Mucosa of rectum (tissue), 2 donors: ENCODE data around the gene MMEL1.

Experiments used
- H3K27ac ChIP-seq, 2 donors: one replicate each; pipeline ENCODE4 v1.7.0; 2013; ENCODE audit warnings: inconsistent platforms in 2 of 2, low read depth in 2 of 2, low read length in 2 of 2
- H3K27me3 ChIP-seq, 2 donors: one replicate each; pipeline ENCODE4 v1.7.0; 2013; ENCODE audit warnings: low read length in 2 of 2; ENCODE audit not compliant: control insufficient read depth in 2 of 2, insufficient read depth in 2 of 2
- H3K36me3 ChIP-seq, 2 donors: one replicate each; pipeline ENCODE4 v1.7.0; 2013; ENCODE audit warnings: low read length in 2 of 2; ENCODE audit not compliant: control insufficient read depth in 2 of 2, insufficient read depth in 2 of 2
- H3K4me1 ChIP-seq, 2 donors: one replicate each; pipeline ENCODE4 v1.7.0; 2013; ENCODE audit warnings: low read length in 2 of 2, mild to moderate bottlenecking in 1 of 2; ENCODE audit not compliant: control insufficient read depth in 2 of 2, insufficient read depth in 2 of 2
- H3K4me3 ChIP-seq, 2 donors: one replicate each; pipeline ENCODE4 v1.7.0; 2013; ENCODE audit warnings: low read length in 2 of 2
- H3K9ac ChIP-seq, 2 donors: one replicate each; pipeline ENCODE4 v1.7.0; 2013; ENCODE audit warnings: low read length in 2 of 2, low read depth in 1 of 2, mild to moderate bottlenecking in 1 of 2
- H3K9me3 ChIP-seq, 2 donors: one replicate each; pipeline ENCODE4 v1.7.0; 2013; ENCODE audit warnings: low read length in 2 of 2; ENCODE audit not compliant: control insufficient read depth in 2 of 2
- donor health status: healthy.
- donor health status: Normal muscosa, but diverticular disease.

MMEL1 gene

GRCh38 chr1:2642560-2643413, 10.0 kb upstream of the MMEL1 start:
- H3K27me3 ChIP-seq = peaks cover 0 to 2% of the 10 kb centered on the region in 2 donors
- H3K36me3 ChIP-seq = no peaks in the 10 kb centered on the region

GRCh38 chr1:2642131-2642559, 9.3 kb upstream of the MMEL1 start:
- Histone ChIP-seq H3K9ac (peak overlapping the region; percentile 70 to 76), H3K4me1 (peaks cover 8 to 15% of the 10 kb centered on the region in 2 donors), H3K9me3 (peaks cover 0 to 2% of the 10 kb centered on the region in 2 donors), H3K27me3 (peaks cover 0 to 2% of the 10 kb centered on the region in 2 donors), H3K36me3 (no peaks in the 10 kb centered on the region), H3K27ac (peak overlapping the region in 1 of 2 donors; percentile 86), H3K4me3 (peak overlapping the region; percentile 75 to 76)

More at GRCh38 chr1:2642560-2643413, 10.0 kb upstream of the MMEL1 start:
- Histone ChIP-seq H3K27ac (peak overlapping the region; percentile 73 to 86), H3K4me3 (peak overlapping the region; percentile 75 to 76), H3K4me1 (peaks cover 8 to 15% of the 10 kb centered on the region in 2 donors), H3K9me3 (peaks cover 0 to 2% of the 10 kb centered on the region in 2 donors), H3K9ac (peak overlapping the region; percentile 70 to 76)

GRCh38 chr1:2641381-2642130, 8.7 kb upstream of the MMEL1 start:
- no peak overlapping the region for H3K9ac ChIP-seq
- H3K27ac ChIP-seq = no peak overlapping the region
- H3K4me1 ChIP-seq = peaks cover 8 to 15% of the 10 kb centered on the region in 2 donors
- no peaks in the 10 kb centered on the region for H3K36me3 ChIP-seq
- peak overlapping the region; percentile 75 to 76 for H3K4me3 ChIP-seq
- H3K9me3 ChIP-seq = peaks cover 2 to 3% of the 10 kb centered on the region in 2 donors
- H3K27me3 ChIP-seq = peaks cover 0 to 6% of the 10 kb centered on the region in 2 donors

- H3K36me3 ChIP-seq = no peaks in the 10 kb centered on the region
- H3K27ac ChIP-seq = no peak overlapping the region
Measured at GRCh38 chr1:2640626-2641025, 7.8 kb upstream of the MMEL1 start.

GRCh38 chr1:2639607-2640521, 7.0 kb upstream of the MMEL1 start:
- H3K9ac ChIP-seq = no peak overlapping the region
- no peaks in the 10 kb centered on the region for H3K36me3 ChIP-seq
- H3K4me1 ChIP-seq = peaks cover 8 to 15% of the 10 kb centered on the region in 2 donors
- H3K4me3 ChIP-seq = no peak overlapping the region
- no peak overlapping the region for H3K27ac ChIP-seq
- H3K9me3 ChIP-seq = peaks cover 3 to 6% of the 10 kb centered on the region in 2 donors
- peaks cover 0 to 6% of the 10 kb centered on the region in 2 donors for H3K27me3 ChIP-seq

More at GRCh38 chr1:2640626-2641025, 7.8 kb upstream of the MMEL1 start:
- Histone ChIP-seq H3K27me3 (peaks cover 0 to 6% of the 10 kb centered on the region in 2 donors), H3K9ac (no peak overlapping the region), H3K4me3 (no peak overlapping the region), H3K9me3 (peaks cover 3 to 6% of the 10 kb centered on the region in 2 donors), H3K4me1 (peaks cover 8 to 15% of the 10 kb centered on the region in 2 donors)

- peaks cover 3 to 6% of the 10 kb centered on the region in 2 donors for H3K9me3 ChIP-seq
- peaks cover 8 to 15% of the 10 kb centered on the region in 2 donors for H3K4me1 ChIP-seq
- H3K36me3 ChIP-seq = no peaks in the 10 kb centered on the region
- no peak overlapping the region for H3K9ac ChIP-seq
- no peak overlapping the region for H3K27ac ChIP-seq
- H3K27me3 ChIP-seq = peaks cover 0 to 6% of the 10 kb centered on the region in 2 donors
- no peak overlapping the region for H3K4me3 ChIP-seq
Measured at GRCh38 chr1:2639203-2639602, 6.4 kb upstream of the MMEL1 start.

GRCh38 chr1:2638466-2639115, 5.8 kb upstream of the MMEL1 start:
- H3K4me3 ChIP-seq = no peak overlapping the region
- no peaks in the 10 kb centered on the region for H3K36me3 ChIP-seq
- peaks cover 8 to 15% of the 10 kb centered on the region in 2 donors for H3K4me1 ChIP-seq
- peaks cover 3 to 6% of the 10 kb centered on the region in 2 donors for H3K9me3 ChIP-seq
- no peak overlapping the region for H3K9ac ChIP-seq
- no peak overlapping the region for H3K27ac ChIP-seq
- H3K27me3 ChIP-seq = peaks cover 0 to 6% of the 10 kb centered on the region in 2 donors

- Histone ChIP-seq H3K4me3 (no peak overlapping the region), H3K4me1 (peaks cover 8 to 9% of the 10 kb centered on the region in 2 donors), H3K9ac (no peak overlapping the region), H3K27ac (no peak overlapping the region), H3K27me3 (peaks cover 0 to 6% of the 10 kb centered on the region in 2 donors), H3K36me3 (no peaks in the 10 kb centered on the region), H3K9me3 (peaks cover 3 to 6% of the 10 kb centered on the region in 2 donors)
Measured at GRCh38 chr1:2637442-2638145, 4.8 kb upstream of the MMEL1 start.
